GM12878 (cell line): Measurements from ENCODE around the gene EFTUD2. TPM values are rescaled to one million over a fixed set of nuclear protein-coding genes. Genes with fewer than 3 reads are reported as not detected.
A peak's percentile ranks its signal among the peaks of the same experiment; 100 is the strongest.

Source experiments
- ATAC-seq: fragments of 200-7000 bp; cut with Tn5 transposase; 3 replicates; pipeline ENCODE4 v1.9.1; 2020; ENCODE audit warnings: mild to moderate bottlenecking, moderate library complexity
- BruUV-seq: library from RNA; stranded (reverse); fragments of 400-500 nt; replicated peaks from 2 replicates; lab custom pipeline; 2021; lab: Mats Ljungman, UMichigan
- CTCF ChIA-PET: fragments of 300-600 bp; sonication (Branson Sonifier 250); formaldehyde crosslinking; extraction: SDS; loops from one replicate; lab custom pipeline; 2021; ENCODE audit warnings: inconsistent platforms; lab: Yijun Ruan, JAX
- POLR2A ChIA-PET: fragments of 350-600 bp; formaldehyde crosslinking; extraction: SDS; loops from one replicate; lab custom pipeline; 2021; ENCODE audit warnings: inconsistent platforms; lab: Charles Lee
- RAD21 ChIA-PET: fragments of 300-600 bp; sonication (Branson Sonifier 250); formaldehyde crosslinking; loops from one replicate; lab custom pipeline; 2023; ENCODE audit warnings: antibody characterized with exemption; ENCODE audit not compliant: unreplicated experiment; lab: Charles Lee
- SMC1A ChIA-PET: fragments of 300-600 bp; sonication (Branson Sonifier 250); formaldehyde crosslinking; loops from one replicate; lab custom pipeline; 2023; ENCODE audit not compliant: unreplicated experiment, uncharacterized antibody; lab: Charles Lee
- DNase-seq: peaks from one replicate; pipeline ENCODE4 v3.0.0-alpha.2; 2011; ENCODE audit warnings: low read depth, low spot score
- FAIRE-seq: peaks from 3 replicates; lab custom pipeline; 2011; peaks lifted over from hg19 to GRCh38; lab: Jason Lieb, UNC
- H2AFZ ChIP-seq: 2 replicates; pipeline ENCODE4 v1.6.0; 2011; ENCODE audit warnings: low read depth, low read length, control low read depth; ENCODE audit not compliant: control insufficient read depth
- H3K27ac ChIP-seq: 2 replicates; pipeline ENCODE4 v1.5.1; 2011; ENCODE audit warnings: control low read depth; ENCODE audit not compliant: control insufficient read depth, insufficient read depth
- H3K27me3 ChIP-seq, 2 experiments: replicated peaks in 1 of 2; 2 replicates each; pipeline versions ENCODE4 v1.6.0 to v1.6.1; 2011; ENCODE audit warnings: low read length in 1 of 2; ENCODE audit not compliant: control insufficient read depth in 2 of 2, insufficient read depth in 2 of 2
- H3K36me3 ChIP-seq, 2 experiments: 2 replicates each; pipeline ENCODE4 v1.5.1; 2011; ENCODE audit warnings: low read length in 1 of 2; ENCODE audit not compliant: control insufficient read depth in 2 of 2, insufficient read depth in 2 of 2
- H3K4me1 ChIP-seq: 2 replicates; pipeline ENCODE4 v1.6.1; 2011; ENCODE audit warnings: mild to moderate bottlenecking, low read length, moderate library complexity, mixed read lengths; ENCODE audit not compliant: control insufficient read depth, insufficient read depth
- H3K4me2 ChIP-seq: 2 replicates; pipeline ENCODE4 v1.6.0; 2011; ENCODE audit warnings: control low read depth; ENCODE audit not compliant: control insufficient read depth, insufficient read depth
- H3K4me3 ChIP-seq: fragments of 200-600 bp; sonication (generic); 2 replicates; pipeline ENCODE4 v1.5.1; 2016
- H3K79me2 ChIP-seq: 2 replicates; pipeline ENCODE4 v1.6.0; 2011; ENCODE audit warnings: low read length; ENCODE audit not compliant: control insufficient read depth, insufficient read depth
- H3K9ac ChIP-seq: 2 replicates; pipeline ENCODE4 v1.8.0; 2011; ENCODE audit warnings: low read length, control low read depth, mixed read lengths; ENCODE audit not compliant: control insufficient read depth, insufficient read depth
- H3K9me3 ChIP-seq: replicated peaks from 3 replicates; pipeline ENCODE4 v1.5.1; 2011; ENCODE audit warnings: mild to moderate bottlenecking, low read length; ENCODE audit not compliant: control insufficient read depth, insufficient read depth
- H4K20me1 ChIP-seq: 2 replicates; pipeline ENCODE4 v1.6.0; 2011; ENCODE audit not compliant: control insufficient read depth, insufficient read depth
- BHLHE40 ChIP-seq, 2 experiments: fragments of 450-650 bp in 1 of 2; IDR thresholded peaks; 2 replicates each; pipeline ENCODE4 v1.6.1; 2011 to 2017; ENCODE audit warnings: low read depth in 2 of 2, borderline replicate concordance in 1 of 2, improper control_type of control experiment in 1 of 2, low read length in 1 of 2, mild to moderate bottlenecking in 1 of 2
- CBX5 ChIP-seq: sonication (generic); IDR thresholded peaks from 2 replicates; pipeline ENCODE4 v1.6.1; 2016; ENCODE audit warnings: low read depth, moderate library complexity, mild to moderate bottlenecking, inconsistent platforms
- DPF2 ChIP-seq: fragments of 450-650 bp; IDR thresholded peaks from 2 replicates; pipeline ENCODE4 v1.6.1; 2017; ENCODE audit warnings: mild to moderate bottlenecking
- EZH2 ChIP-seq: IDR thresholded peaks from 2 replicates; pipeline ENCODE4 v1.6.1; 2012; ENCODE audit warnings: low read depth, mild to moderate bottlenecking, control low read depth, inconsistent platforms, low read length, borderline replicate concordance; ENCODE audit not compliant: control insufficient read depth
- FOS ChIP-seq: IDR thresholded peaks from 3 replicates; pipeline ENCODE4 v1.6.1; 2011; ENCODE audit warnings: borderline replicate concordance; ENCODE audit not compliant: insufficient read length; ENCODE audit errors: extremely low read depth
- HCFC1 ChIP-seq: fragments of 150-350 bp; IDR thresholded peaks from 2 replicates; pipeline ENCODE4 v1.6.1; 2014; ENCODE audit warnings: low read length
- KLF5 ChIP-seq: fragments of 450-650 bp; IDR thresholded peaks from 2 replicates; pipeline ENCODE4 v1.6.1; 2014; ENCODE audit warnings: mild to moderate bottlenecking; ENCODE audit not compliant: partially characterized antibody
- MTA3 ChIP-seq: IDR thresholded peaks from 2 replicates; pipeline ENCODE4 v1.6.1; 2012; ENCODE audit warnings: low read length, inconsistent platforms, borderline replicate concordance
- NFIC ChIP-seq: IDR thresholded peaks from 2 replicates; pipeline ENCODE4 v1.6.1; 2012; ENCODE audit warnings: low read depth, mild to moderate bottlenecking, inconsistent platforms, low read length, moderate library complexity
- NFYA ChIP-seq: IDR thresholded peaks from 2 replicates; pipeline ENCODE4 v1.6.1; 2011; ENCODE audit warnings: low read depth, mild to moderate bottlenecking, low read length, improper control_type of control experiment, borderline replicate concordance
- PML ChIP-seq: IDR thresholded peaks from 2 replicates; pipeline ENCODE4 v1.6.1; 2012; ENCODE audit warnings: low read length, inconsistent platforms
- POLR2AphosphoS5 ChIP-seq: IDR thresholded peaks from 2 replicates; pipeline ENCODE4 v1.6.1; 2011; ENCODE audit warnings: mild to moderate bottlenecking, low read length, inconsistent platforms
- RCOR1 ChIP-seq: conservative IDR thresholded peaks from 2 replicates; pipeline ENCODE4 v1.6.1; 2012; ENCODE audit warnings: low read depth, low read length, improper control_type of control experiment
- ZZZ3 ChIP-seq: IDR thresholded peaks from 2 replicates; pipeline ENCODE4 v1.6.1; 2011; ENCODE audit warnings: low read depth; ENCODE audit not compliant: control insufficient read depth, insufficient read length
- WGBS: methylation state at CpG from one replicate; pipeline ENCODE4 v1.1.6; 2016; ENCODE audit warnings: low lambda C conversion rate; ENCODE audit not compliant: insufficient replicate concordance, insufficient coverage; ENCODE audit errors: missing lambda C conversion rate; 5-methylcytosine and 5-hydroxymethylcytosine counted together
- in situ Hi-C: fragments of 300-500 bp; cut with MboI; formaldehyde crosslinking; loops from 9 replicates; pipeline ENCODE4 v1.14.3; 2018; ENCODE audit warnings: mixed read lengths
- intact Hi-C: fragments of 100-400 bp; cut with micrococcal nuclease; formaldehyde crosslinking; loops from one replicate; pipeline ENCODE4 v1.14.2; 2022; ENCODE audit not compliant: unreplicated experiment
- polyA plus RNA-seq, 11 experiments: library from polyadenylated mRNA; depleted of rRNA in 4 of 11; unstranded in 6 of 11; stranded (reverse) in 5 of 11; fragments of >200 nt; fragmentation: Nextera tagmentation in 4 of 11; fragmentation: Illumina TruSeq in 1 of 11; extraction: Ambion mirVana in 4 of 11; extraction: Trizol in 1 of 11; gene quantifications; 1 replicate in 1 of 11; 2 replicates in 10 of 11; pipeline versions ENCODE4 v1.2.1 to v1.2.3, GENCODE V29; 2011 to 2016; ENCODE audit warnings: inconsistent platforms in 2 of 11, missing spikeins in 2 of 11, low read depth in 1 of 11
- total RNA-seq, 4 experiments: library from RNA; depleted of rRNA in 3 of 4; stranded (reverse); fragments of >200 nt in 3 of 4; fragmentation: Illumina TruSeq in 1 of 4; extraction: Trizol in 1 of 4; gene quantifications; 2 replicates each; pipeline versions ENCODE4 v1.2.1 to v1.2.3, GENCODE V29; 2013 to 2021

Gene EFTUD2
- total and polyA plus RNA-seq, 10 of the 15 experiments (the other 5 are each of a cell fraction or from before 2014, with no cell fraction given): 33.0 to 198 (median 126) TPM

- DNase-seq: no peak
- in situ Hi-C loops (no loop called here), intact Hi-C loops (no loop called here)
- H3K79me2 ChIP-seq: no peaks in the 10 kb centered on the region
- SMC1A ChIA-PET: no interaction called here
- no peak overlapping the region for H3K4me2 ChIP-seq
- H3K36me3 ChIP-seq: no peaks in the 10 kb centered on the region
- ATAC-seq: no peak
- CTCF ChIA-PET: interaction anchor here (0.6 kb wide), 1 partner anchor 202 kb away, joined by 4 read pairs; no protein-coding TSS in a partner anchor
- H4K20me1 ChIP-seq: no peaks in the 10 kb centered on the region
- H3K9ac ChIP-seq: no peak overlapping the region
- no peak for FAIRE-seq
- H3K9me3 ChIP-seq: no peaks in the 10 kb centered on the region
- H3K4me1 ChIP-seq: peaks cover 6% of the 10 kb centered on the region
- no peak overlapping the region for H3K27ac ChIP-seq
- RAD21 ChIA-PET: interaction anchor here (1.1 kb wide), 1 partner anchor 14 kb away, joined by 3 read pairs; no protein-coding TSS in a partner anchor
- POLR2A ChIA-PET: no interaction called here
- H3K4me3 ChIP-seq: no peak overlapping the region
- no peak for TF ChIP-seq MTA3
- TF ChIP-seq ZZZ3: no peak
- TF ChIP-seq EZH2: no peak
- peak in 1 of 2 experiments; percentile 13; a peak in 1 of 4 replicates for TF ChIP-seq BHLHE40 (IDR thresholded peaks at IDR 0.05; ENCODE audit: borderline replicate concordance in 1 of 2, low read depth in 2 of 2, low read length in 1 of 2)
- TF ChIP-seq HCFC1: no peak
- no peak for TF ChIP-seq FOS
- H3K27me3 ChIP-seq: no peaks in the 10 kb centered on the region; a peak in 3 of 4 replicates
- H2AFZ ChIP-seq: no peak overlapping the region
- no TSS peak for BruUV-seq
- WGBS: 5% methylated on average over 4 of the region's 4 CpGs
Measured at GRCh38 chr17:44914148-44914547, 14.9 kb upstream of the EFTUD2 start.

DNA sequence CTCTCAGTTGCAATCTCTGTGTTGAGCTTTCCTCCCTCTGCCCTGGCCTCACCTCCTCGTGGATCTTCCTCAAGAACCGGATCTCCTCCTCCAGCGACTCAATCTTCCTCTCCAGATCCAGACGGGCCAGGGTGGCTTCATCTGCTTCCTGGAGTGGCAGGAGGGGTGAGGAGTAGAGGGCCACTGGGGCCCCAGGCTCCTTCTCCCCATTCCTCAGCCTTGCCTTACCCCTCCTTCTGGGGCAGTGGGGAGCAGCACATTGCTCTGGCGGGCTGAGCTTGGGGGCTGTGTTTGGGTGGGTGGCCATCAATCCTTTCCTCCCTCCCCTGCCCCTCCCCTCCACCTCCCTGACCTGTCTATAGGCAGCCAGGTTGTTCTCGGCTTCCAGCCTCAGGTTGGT lies 14.4 kb upstream of the EFTUD2 start:
- Histone ChIP-seq H3K4me1 (peaks cover 6% of the 10 kb centered on the region), H3K9me3 (no peaks in the 10 kb centered on the region), H3K27ac (no peak overlapping the region), H3K27me3 (no peaks in the 10 kb centered on the region; a peak in 3 of 4 replicates), H3K79me2 (no peaks in the 10 kb centered on the region), H4K20me1 (no peaks in the 10 kb centered on the region), H3K36me3 (no peaks in the 10 kb centered on the region), H2AFZ (no peak overlapping the region), H3K4me3 (no peak overlapping the region), H3K4me2 (no peak overlapping the region), H3K9ac (no peak overlapping the region)
- in situ Hi-C loops (no loop called here), intact Hi-C loops (no loop called here)
- no peak for DNase-seq
- FAIRE-seq: no peak
- 25% methylated on average over 6 of the region's 6 CpGs for WGBS
- no peak for ATAC-seq
- POLR2A ChIA-PET: no interaction called here
- TF ChIP-seq RCOR1 (no peak), KLF5 (no peak), NFIC (no peak), NFYA (no peak), DPF2 (no peak), PML (no peak), CBX5 (no peak), POLR2AphosphoS5 (no peak)
- BruUV-seq: no TSS peak
- RAD21 ChIA-PET: interaction anchor here (1.1 kb wide), 1 partner anchor 13 kb away, joined by 3 read pairs; no protein-coding TSS in a partner anchor
- SMC1A ChIA-PET: no interaction called here
- CTCF ChIA-PET: interaction anchor here (0.6 to 1.2 kb wide), 3 partner anchors 8 to 202 kb away, joined by 3 to 4 read pairs (median 4); no protein-coding TSS in a partner anchor
